Right lung (tissue), 5 donors: ENCODE results near the gene VWA7. TPM values are rescaled to one million over a fixed set of nuclear protein-coding genes. Genes with fewer than 3 reads are reported as not detected.
A peak's percentile ranks its signal among the peaks of the same experiment; 100 is the strongest.

ENCODE experiments used
- DNase-seq, 2 donors: peaks; one replicate each; pipeline ENCODE4 v3.0.0-alpha.2; 2013
- polyA plus RNA-seq, 5 donors: library from polyadenylated mRNA; unstranded; fragments of 120-200 nt; gene quantifications; one replicate each; pipeline versions ENCODE4 v1.2.1 to v1.2.3, GENCODE V29; 2013; ENCODE audit warnings: inconsistent platforms in 1 of 5, low replicate concordance in 1 of 5; ENCODE audit not compliant: insufficient read length in 5 of 5, insufficient read depth in 1 of 5

VWA7 gene
- polyA plus RNA-seq, 5 donors: 1.6 to 3.7 (median 2.0) TPM

- DNase-seq: no peak
These were observed 2.1 kb upstream of the VWA7 start for GRCh38 chr6:31778999-31779885.

GRCh38 chr6:31778193-31778592 lies 1.1 kb upstream of the VWA7 start:
- no peak for DNase-seq

GRCh38 chr6:31777667-31778050 lies 531 bp upstream of the VWA7 start:
- no peak for DNase-seq

GRCh38 chr6:31776485-31776988 lies 591 bp downstream of the VWA7 start:
- peak in 1 of 2 donors; percentile 51 for DNase-seq

DNA sequence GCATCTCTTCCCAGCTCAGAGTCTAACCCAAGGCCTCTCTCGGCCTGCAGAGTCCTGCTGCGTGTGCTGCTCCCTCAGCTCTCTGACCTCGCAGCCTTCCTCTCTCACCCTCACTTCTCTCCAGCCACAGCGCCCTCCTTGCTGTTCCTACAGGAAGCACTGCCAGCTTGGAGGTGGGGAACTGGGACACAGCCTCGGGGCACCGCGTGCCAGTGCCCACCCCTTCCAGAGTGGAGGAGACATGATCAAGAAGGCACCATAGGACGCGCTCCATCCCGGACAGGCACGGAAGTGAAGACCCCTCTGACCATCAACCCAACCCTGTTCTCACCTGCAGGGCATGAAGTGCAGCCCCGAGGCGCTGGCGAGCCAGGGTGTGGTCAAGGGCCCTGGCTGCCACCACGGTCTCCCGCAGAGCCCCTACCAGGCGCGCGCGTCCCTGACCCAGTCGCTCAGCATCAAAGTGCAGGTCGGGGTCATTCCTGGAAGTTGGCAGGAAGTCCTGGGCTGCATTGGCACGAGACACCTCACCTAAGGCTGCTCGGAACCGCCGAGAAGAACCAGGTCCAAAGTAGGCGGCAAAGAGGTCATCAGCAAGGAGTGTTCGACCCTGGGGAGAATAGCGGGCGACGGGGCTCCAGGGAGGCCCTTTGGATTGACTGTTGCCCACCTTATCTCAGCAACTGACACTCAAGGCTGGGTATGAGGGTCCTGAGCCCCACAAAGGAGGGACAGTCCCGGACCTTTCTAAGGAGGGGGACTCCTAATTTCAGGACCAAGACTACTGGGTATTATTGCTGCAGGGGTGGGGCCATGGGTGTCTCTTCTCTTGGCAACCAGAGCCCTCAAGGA lies 1.3 kb downstream of the VWA7 start:
- DNase-seq: no peak

GRCh38 chr6:31775184-31775583 lies 1.9 kb downstream of the VWA7 start:
- DNase-seq: no peak

DNA sequence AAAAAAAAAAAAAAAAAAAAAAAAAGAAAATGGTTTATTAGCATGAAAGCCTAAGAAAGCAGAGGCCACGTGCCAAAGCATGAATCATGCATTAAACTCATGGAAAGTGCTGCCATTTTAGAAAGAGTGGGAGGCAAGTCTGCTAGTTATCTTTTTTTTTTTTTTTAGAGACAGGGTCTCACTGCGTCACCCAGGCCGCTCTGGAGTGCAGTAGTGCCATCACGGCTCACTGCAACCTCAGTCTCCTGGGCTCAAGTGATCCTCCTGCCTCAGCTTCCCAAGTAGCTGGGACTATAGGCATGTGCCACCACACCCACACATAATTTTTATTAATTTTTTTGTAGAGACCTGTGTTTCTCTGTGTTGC lies 5.2 kb downstream of the VWA7 start:
- no peak for DNase-seq

DNA sequence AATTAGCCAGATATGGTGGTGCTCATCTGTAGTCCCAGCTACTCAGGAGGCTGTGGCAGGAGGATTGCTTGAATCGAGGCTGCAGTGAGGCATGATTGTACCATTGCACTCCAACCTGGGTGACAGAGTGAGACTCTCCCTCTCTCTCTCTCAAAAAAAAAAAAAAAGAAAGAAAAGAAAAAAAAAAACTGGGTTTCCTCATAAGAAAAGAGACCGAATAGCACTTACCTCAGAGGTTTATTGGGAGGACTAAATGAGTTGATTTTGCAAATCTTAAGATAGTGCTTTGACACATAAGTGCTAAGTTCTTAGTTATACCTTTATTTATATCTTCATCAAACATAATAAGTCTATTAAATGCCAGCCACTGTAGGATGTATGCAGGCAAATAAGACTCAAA lies 6.3 kb downstream of the VWA7 start:
- no peak for DNase-seq

- no peak for DNase-seq
These were observed 7.3 kb downstream of the VWA7 start for GRCh38 chr6:31769684-31770371.

DNA sequence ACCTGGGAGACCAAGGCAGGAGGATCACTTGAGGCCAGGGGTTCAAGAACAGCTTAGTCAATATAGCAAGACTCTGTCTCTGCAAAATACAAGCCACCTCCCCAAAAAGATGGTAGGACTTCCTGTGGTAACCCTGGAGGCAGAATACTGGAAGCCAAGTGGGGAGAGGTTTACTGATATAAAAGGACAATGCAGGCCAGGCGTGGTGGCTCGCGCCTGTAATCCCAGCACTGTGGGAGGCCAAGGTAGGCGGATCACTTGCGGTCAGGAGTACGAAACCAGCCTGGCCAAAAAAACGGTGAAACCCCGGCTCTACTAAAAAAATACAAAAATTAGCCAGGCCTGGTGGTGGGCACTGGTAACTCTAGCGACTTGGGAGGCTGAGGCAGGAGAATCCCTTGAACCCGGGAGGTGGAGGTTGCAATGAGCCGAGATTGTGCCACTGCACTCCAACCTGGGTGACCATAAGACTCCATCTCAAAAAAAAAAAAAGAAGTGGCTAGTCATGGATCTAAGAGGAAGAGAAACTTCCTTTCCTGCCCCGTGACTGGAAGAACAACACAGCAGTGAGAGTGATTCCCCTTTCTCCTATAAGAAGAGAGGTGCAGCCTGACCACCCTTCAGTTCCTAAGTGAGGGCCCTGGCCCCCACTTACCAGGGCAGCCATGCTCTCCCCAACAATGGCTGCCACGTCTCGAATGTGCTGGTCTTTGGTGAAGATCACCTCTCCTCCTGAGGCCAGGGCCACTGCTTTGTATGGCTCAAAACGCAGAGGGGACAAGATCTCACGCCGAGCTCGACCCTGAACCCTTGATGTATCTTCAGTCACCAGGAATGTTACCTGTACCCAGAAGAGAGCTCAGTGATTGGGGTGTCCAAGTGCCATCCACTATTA lies 8.5 kb downstream of the VWA7 start:
- DNase-seq: no peak

DNA sequence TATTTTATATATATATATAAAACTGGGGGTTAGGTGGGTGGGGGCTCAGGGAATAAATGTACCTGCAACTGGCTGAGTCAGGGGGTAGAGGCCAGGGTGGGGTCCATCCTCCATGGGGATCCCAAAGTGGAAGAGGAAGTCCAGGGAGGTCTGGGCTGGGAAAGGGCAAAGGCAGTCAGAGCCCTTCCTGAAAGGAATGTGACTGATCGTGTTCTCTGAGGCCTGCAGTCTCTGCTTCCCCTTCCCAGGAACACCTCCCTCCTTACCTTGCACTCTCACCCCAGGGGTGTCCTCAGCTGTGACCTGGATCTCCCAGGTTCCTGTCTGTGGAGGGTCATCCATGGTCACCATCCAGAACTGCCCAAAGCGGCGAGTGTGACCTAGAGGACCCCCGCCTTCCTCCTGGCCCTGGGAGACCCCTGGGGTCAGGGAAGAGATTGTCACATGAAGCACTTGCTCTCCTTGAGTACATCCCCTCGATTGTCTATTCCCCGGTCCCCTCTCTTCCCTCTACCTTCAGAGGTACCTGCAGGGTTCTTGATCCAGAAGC lies 10.0 kb downstream of the VWA7 start:
- DNase-seq: no peak

DNA sequence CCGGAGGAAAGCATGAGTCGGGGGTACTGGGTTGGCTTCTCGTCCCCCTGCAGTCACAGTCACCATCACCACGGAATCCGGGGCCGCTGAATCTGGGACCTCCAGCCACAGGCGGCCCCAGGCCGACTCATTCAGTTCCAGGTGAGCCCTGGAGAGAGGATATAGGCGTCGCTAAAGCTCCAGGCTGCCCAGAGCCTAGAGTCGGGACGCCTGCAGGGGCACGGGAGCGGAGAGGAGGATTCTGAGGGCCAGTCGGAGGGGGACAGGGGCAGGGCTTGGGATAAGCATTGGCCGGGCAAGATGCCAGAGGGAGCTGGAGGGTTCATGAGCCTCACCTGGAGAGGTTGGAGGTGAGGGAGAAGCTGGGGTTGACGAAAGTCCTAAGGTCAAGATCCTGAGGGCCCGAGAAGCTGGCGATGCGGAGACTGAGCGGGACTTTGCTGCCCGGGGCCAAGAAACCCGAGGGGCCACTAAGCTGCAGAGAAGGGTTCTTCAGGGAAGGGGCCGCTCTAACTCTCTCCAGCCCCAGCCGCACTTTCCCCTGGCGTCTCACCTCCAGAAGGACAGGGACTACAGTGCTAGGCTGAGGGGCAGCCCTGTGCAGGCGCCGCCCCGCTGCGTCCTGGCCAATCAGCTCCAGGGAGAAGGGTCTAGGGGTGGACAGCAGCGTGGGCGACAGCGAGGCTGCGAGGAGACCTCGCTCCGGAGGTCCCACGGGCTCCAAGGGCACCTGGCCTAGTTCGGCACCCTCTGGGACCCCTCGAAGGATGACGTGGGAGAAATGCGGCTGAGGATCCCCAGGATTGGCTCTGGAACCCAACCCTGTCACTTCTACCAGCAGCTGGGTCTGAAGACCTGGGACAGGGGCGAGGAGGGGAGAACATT lies 11.0 kb downstream of the VWA7 start:
- no peak for DNase-seq

GRCh38 chr6:31765559-31765909 lies 11.6 kb downstream of the VWA7 start:
- no peak for DNase-seq

DNA sequence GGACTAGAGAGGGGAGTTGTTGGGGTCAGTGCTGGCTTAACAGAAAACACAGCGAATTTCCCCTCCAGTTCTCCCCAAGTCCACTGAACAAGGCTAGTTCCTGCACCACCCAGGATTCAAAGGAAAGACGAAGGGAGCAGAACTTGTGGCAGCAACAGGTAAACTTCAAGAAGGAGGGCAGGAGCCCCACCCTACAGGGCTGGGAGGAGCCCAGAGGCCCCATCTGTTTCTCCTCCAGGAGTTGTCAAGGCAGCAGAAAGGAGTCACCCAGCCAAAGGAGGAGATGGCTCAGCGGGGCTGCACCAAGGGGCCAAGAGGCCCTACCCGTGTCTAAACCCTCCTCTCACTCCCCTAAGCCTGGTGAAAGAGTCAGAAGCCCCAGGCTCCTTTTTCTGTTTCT lies 12.9 kb downstream of the VWA7 start:
- DNase-seq: no peak

GRCh38 chr6:31763619-31763940 lies 13.5 kb downstream of the VWA7 start:
- no peak for DNase-seq

- DNase-seq: no peak
These were observed 14.1 kb downstream of the VWA7 start for GRCh38 chr6:31762878-31763618.

DNA sequence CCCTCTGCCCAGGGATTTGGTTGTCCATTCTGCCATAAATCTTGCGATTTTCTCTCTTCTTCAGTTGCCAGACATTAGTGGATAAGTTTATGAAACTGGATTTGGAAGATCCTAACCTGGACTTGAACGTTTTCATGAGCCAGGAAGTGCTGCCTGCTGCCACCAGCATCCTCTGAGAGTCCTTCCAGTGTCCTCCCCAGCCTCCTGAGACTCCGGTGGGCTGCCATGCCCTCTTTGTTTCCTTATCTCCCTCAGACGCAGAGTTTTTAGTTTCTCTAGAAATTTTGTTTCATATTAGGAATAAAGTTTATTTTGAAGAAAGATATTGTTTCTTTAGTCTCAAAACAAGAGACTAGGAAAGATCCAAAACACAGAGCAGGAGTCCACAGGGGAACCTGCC lies 14.8 kb downstream of the VWA7 start, which contains the start of gene SAPCD1:
Gene SAPCD1 (plus strand): TSS at position 301 of the 400 bp plus-strand sequence. CDS start 399 bp downstream, outside the sequence.
- DNase-seq: no peak

DNA sequence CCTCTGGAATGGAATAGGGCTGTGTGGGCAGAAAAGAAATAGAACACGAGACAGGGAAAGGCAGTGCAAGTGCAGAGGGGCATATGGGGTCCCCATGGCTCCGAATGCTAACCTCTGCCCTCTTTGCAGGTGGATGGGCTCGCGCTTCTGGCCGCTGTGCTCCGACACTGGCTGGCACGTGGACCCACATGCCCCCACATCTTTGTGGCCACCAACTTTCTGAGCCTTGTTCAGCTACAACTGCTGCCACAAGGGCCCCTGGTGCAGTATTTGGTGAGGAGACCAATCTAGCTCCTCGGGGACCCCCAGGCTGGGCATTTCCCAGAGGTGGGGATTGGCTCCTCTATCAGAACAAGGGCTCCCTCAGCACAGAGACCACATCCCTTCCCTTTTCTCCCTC lies 15.8 kb downstream of the VWA7 start:
- DNase-seq: no peak

DNA sequence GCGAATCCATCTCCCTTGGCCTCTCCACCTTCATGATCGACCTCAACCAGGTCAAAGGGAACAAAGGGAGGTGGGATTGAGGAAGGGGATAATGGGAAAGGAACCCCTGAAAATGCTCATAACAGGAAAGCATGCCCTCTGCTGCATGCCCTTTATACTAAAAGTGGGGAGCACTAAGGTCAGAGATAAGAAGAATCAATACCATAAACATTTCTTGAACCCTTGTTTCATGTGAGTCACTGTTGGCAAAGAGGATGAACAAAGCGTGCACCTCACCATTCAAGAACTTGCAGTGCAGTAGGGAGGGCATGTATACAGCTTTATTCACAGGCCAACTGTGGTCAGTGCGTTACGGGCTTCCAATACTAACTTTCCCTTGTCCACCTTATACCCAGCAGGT lies 16.3 kb downstream of the VWA7 start:
- no peak for DNase-seq
